Measurements from ENCODE around the gene ITPK1.

ITPK1 gene

DNA sequence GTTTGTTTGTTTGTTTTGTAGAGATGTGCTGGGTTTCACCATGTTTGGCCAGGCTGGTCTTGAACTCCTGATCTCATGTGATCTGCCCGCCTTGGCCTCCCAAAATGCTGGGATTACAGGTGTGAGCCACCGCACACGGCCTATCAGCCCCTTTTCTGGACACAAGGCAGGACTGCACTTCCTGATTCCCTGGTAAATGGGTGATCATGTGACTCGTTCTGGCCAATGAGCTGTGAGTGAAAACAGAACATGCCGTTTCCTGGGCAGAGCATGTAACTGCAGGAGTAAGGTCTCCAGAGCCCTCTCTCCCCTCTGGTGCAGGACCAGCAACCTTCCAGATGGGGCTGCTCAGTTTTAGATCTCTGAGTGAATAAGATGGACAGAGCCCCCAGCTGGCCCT lies 92.7 kb downstream of the ITPK1 start:
- DNase-seq: no peak

DNA sequence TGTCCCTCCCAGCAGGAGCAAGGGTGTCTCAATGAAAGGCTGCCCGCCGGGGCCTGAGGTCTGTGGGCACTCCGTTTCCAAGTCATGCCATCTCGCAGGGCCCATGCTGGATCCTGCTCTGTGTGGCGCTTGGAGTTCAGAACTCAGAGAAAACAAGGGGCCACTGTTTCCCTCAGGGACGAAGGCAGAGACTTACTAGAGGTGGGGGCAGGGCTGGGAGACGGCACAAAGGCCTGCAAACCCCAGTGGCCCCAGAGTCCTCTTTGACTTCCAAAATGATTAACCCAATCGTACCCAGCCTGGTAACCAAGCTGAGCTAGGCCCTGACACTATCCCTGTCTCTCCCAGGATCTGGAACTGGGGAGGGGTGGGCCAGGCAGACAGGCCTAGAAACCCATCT lies 95.8 kb downstream of the ITPK1 start:
- no peak for DNase-seq

GRCh38 chr14:93019367-93019843 lies 96.3 kb downstream of the ITPK1 start:
- DNase-seq: no peak

DNA sequence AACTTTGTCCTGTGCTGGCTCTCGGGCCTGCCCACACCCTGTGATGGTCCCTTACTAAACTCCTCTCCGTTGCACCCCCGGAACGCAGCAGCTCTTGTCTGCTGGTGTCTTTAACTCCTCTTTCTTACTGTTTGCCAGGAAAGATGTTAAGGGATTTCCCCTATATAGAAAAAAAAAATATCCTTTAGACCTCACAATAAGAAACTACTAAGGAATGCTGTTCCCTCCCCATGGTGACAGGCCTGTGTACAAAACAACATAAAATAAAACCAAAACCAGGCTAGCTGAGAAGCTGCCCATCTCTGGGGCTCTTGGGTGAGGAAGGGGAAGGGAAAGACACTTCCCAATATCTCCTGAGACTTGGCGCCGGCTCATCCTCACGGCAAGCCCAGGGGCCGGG lies 97.4 kb downstream of the ITPK1 start:
- no peak for DNase-seq

DNA sequence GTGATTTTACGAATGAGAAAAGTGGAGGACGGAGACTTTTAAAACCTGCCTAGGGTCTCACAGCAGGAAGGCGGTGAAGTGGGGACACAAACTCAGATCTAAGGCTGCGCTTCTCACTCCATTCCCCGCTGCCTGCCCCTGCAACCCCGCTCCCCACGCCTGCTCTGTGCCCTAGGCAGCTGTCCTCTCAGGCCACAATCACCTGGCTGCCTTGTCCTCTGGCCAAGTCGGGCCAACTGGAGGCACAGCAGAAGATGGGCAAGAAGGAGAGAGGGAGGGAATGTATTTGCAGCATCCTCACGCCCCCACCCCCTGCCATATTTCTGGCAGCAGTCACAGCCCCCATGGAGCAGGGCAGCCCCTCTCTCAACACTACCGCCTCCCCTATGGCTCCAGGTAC lies 97.8 kb downstream of the ITPK1 start:
- no peak for DNase-seq

- no peak for DNase-seq
Measured at GRCh38 chr14:93017301-93017797, 98.4 kb downstream of the ITPK1 start.

DNA sequence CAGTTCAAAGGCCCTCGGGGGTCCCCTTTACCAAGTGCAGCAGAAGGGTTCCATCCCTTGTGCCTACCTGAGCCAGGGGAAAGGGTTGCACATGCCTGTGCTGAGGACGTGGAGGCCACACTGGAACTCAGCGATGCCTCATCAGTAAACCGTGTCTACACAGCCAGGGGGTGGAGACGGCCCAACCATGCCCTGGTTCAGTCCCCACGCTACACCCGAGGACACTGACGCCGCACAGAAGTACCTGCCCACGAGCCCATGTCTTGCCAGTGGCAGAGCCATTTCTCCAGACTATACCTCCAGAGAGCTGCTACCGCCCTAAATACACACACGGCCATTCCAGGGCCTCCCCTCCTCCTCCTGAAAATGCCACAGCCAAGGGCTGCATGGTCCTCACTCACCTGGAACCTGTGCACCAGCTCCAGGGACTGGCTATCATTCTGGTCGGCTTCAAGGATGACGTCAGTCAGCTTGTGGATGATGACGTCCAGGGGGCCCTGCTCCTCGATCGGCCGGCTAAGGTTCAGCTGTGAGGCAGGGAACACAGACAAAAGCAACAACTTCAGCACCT lies 99.4 kb downstream of the ITPK1 start:
- no peak for DNase-seq

DNA sequence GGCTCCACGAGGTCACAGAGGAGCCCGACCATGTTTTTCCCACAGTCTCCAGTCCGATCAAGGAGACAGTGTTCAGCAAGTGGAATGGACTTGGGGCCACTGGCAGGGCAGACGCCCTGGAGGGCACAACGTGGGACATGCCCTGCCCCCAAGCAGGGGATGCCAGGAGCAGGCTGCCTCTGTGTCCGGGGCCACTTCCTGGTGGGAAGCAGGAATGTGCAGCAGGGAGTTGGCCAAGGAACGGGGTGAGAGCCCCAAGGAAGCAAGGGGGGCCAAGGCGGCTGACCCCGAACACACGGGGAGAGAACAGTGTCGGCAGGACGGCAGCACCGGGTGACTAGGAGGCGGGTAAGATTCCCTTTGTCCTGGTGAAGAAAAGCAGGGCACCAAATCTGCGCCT lies 100.2 kb downstream of the ITPK1 start:
- no peak for DNase-seq

DNA sequence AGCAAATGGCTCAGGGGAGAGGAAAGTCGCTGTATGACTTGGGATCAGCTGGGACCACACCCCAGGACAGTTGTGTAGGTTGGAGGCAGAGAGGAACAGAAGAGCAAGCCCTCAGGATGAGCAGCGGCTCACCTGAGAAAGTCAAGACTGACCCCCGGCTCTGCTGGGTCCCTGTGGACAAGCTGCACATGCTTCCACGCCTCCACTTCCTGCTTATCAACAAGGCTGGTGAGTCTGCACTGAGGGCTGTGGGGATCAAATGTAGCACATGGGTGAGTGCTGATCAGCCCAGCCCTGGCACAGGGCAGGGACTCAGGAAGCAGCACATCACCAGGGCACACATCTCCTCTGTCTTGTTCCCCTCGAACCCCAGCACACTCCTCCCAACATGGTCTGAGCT lies 100.7 kb downstream of the ITPK1 start:
- DNase-seq: no peak

- DNase-seq: no peak
Measured at GRCh38 chr14:93014058-93015023, 101.4 kb downstream of the ITPK1 start.

GRCh38 chr14:93012951-93013719 lies 102.6 kb downstream of the ITPK1 start:
- DNase-seq: no peak

- DNase-seq: no peak
Measured at GRCh38 chr14:93012506-93012905, 103.2 kb downstream of the ITPK1 start.

DNA sequence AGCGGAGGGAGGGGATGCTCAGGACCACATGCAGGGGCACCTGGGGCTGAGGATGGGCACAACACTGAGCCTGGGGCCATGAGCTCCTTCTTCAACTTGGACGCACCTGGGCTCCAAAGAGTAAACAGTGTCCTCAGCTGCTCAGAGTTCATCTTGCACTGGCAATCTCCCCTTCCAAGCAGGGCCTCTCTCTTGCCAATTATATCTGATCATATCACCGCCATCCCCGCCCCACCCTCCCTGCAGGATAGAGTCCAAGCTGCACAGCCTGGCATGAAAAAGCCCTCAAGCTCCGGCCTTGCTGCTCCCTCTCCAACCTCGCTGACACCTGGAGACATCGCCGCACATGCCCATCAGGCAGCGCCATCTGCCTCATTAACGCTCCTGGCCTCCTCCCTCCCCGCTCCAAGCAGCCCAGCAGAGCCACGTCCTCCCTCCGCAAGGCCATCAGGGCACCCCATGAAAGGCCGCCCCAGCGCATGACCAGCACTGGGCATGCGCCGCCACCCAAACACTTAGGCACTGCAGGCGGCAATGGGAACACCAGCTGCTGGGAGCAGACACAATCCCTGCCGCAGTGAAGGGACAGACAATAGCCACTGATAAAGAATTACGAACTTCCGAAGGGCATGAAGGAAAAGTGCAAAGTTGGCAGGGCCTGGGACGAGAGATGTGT lies 103.9 kb downstream of the ITPK1 start:
- DNase-seq: no peak

GRCh38 chr14:93011141-93011529 lies 104.6 kb downstream of the ITPK1 start:
- no peak for DNase-seq

GRCh38 chr14:93010522-93011140 lies 105.1 kb downstream of the ITPK1 start:
- DNase-seq: no peak

GRCh38 chr14:93010130-93010499 lies 105.6 kb downstream of the ITPK1 start:
- DNase-seq: no peak

DNA sequence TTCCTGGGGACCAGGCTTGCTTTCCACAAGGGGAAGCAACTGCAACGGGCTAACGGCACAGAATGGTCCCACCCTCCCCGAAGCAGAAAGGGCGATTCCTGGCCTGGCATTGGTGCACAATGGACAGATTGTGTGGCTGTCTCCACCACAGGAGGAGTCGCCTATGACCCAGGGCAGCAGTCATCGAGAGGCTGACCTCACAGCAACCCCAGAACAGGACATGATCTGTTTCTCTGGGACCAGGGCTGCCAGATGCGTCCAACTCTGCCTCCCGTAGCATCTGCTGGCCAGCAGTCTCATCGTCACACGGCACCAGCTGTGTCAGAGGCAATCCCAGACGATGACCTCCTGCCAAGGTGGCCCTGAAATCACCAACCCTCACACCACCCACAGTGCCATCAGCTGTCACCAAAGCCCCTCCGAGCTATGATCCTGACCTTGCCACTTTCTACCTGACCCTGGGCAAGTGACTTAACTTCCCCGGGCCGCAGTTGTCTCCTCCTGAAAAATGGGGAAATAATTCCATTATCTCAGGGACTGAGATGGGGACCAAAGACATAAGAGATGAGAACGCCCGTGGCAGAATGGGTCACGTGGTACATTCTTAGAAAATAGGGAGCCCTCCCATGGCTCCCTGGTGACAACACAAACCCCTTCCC lies 106.1 kb downstream of the ITPK1 start:
- no peak for DNase-seq

DNA sequence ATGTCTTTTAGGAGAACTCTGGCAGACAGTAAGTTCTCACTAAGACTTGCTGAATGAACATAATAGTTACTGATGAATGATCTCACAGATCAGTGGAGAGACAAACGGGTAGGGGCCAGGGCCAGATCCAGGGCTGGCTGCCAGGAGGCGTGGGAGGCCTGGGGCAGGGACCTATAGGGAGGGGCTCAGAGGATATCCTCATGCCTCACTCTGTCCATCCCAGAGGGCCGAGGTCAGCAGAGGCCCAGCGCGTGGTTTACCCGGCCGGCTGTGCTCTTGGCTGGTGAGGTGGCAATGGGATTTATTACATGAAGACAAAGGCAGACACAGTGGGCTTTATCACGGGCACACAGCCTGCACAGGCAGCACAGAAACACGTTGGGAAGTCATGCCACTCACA lies 107.3 kb downstream of the ITPK1 start:
- DNase-seq: no peak

DNA sequence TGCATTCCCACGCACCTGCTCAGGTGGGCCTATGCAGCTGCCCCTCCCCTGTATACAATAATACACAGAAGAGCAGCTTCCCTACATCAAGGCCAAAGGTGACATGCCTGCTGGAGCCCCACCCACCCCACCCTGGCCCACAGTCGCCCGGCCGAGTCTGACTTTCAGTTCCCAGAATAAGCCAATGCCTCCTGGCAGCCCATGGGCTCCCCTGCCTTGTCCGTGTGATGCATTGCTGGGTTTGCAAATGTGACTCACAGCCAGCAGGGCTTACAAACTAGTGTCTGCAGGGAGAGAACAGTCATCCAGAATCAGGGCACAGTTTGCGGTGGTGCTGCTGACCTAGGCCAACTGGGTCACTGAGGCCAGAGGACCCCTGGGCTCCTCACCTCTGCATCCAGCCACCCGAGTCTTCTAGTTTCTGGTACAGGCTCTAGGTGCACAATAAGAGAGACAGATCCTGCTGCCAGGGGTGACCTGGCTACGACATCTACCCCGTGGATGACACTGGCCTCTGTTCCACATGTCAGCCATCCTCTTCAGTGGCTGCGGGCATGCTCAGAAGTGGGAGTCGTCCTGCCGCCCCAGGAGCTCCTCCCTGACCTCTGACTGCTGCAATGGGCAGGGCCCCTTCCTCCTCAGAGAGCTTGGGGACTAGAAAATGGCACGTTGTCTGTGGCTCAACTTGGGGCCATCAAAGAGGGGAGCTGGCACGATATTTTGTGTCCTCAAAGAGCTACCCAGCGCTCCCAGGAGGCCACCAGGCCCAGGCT lies 108.3 kb downstream of the ITPK1 start:
- DNase-seq: no peak

DNA sequence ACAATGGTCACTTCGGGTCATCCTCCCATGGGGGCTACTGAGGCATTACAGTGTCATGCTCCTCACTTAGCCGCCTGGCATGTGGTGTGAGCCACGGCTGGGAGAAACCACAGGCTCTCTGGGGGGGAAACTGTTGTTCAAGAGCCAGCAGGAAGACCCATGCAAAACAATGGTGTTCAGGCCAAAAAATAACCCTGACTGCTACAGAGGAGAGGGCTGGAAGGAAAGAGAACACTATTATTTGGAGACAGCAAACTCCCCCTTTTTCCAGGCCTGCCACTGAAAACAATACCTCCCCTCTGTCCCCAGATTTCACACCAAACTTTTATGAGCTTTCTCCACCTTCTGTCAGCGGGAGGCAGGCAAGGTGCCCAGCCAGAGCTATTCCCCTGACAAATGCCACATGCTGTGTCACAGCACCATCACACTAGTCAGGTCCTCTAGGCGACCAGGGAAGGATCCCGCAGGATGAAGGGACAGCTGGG lies 109.1 kb downstream of the ITPK1 start:
- no peak for DNase-seq

GRCh38 chr14:93005838-93006237 lies 109.9 kb downstream of the ITPK1 start:
- no peak for DNase-seq
